Activated B cell treated with CpG ODN at 0.5 μM for 24 hours (primary cell): ENCODE results near the gene NDC1. TPM values are rescaled to one million over a fixed set of nuclear protein-coding genes. Genes with fewer than 3 reads are reported as not detected.

Experiments
- ATAC-seq: fragments of 200-7000 bp; cut with Tn5 transposase; one replicate; pipeline ENCODE4 v1.10.0; 2021; ENCODE audit warnings: low read depth, mild to moderate bottlenecking, moderate library complexity
- CTCF ChIA-PET: fragments of 350-600 bp; sonication (Branson Sonifier 250); formaldehyde crosslinking; loops from one replicate; lab custom pipeline; 2021; ENCODE audit warnings: antibody characterized with exemption; lab: Charles Lee
- POLR2A ChIA-PET: fragments of 350-600 bp; sonication (Branson Sonifier 250); formaldehyde crosslinking; loops from one replicate; lab custom pipeline; 2021; ENCODE audit warnings: antibody characterized with exemption; lab: Charles Lee
- DNase-seq: peaks from one replicate; pipeline ENCODE4 v3.0.0; 2022
- H3K27ac Mint-ChIP-seq: one replicate; pipeline ENCODE4 v1.8.0; 2020; ENCODE audit warnings: mixed read lengths
- H3K27me3 Mint-ChIP-seq: one replicate; pipeline ENCODE4 v1.8.0; 2021; ENCODE audit warnings: mixed read lengths
- H3K36me3 Mint-ChIP-seq: one replicate; pipeline ENCODE4 v1.8.0; 2021; ENCODE audit warnings: low read depth, mixed read lengths
- H3K4me1 Mint-ChIP-seq: one replicate; pipeline ENCODE4 v1.8.0; 2021; ENCODE audit warnings: mixed read lengths
- H3K4me3 Mint-ChIP-seq: one replicate; pipeline ENCODE4 v1.8.0; 2020; ENCODE audit warnings: mild to moderate bottlenecking, mixed read lengths
- H3K9me3 Mint-ChIP-seq: one replicate; pipeline ENCODE4 v1.8.0; 2020; ENCODE audit warnings: mixed read lengths
- CTCF ChIP-seq: fragments of 200-600 bp; IDR thresholded peaks from one replicate; pipeline ENCODE4 v1.8.0; 2022; ENCODE audit warnings: antibody characterized with exemption, mild to moderate bottlenecking
- intact Hi-C: fragments of 100-400 bp; cut with micrococcal nuclease; formaldehyde crosslinking; loops from one replicate; pipeline ENCODE4 v1.15.1; 2024
- total RNA-seq: library from RNA; stranded (reverse); gene quantifications from 2 replicates; pipeline ENCODE4 v1.2.3, GENCODE V29; 2022

The NDC1 gene
- total RNA-seq, 1 donor from 2014 or later = 10.6 TPM

- ATAC-seq (no peak), DNase-seq (no peak)
- no peak for TF ChIP-seq CTCF
- no peak overlapping the region for H3K4me3 Mint-ChIP-seq
- H3K27ac Mint-ChIP-seq = no peak overlapping the region
- CTCF ChIA-PET = no interaction called here
- intact Hi-C loops = no loop called here
- H3K4me1 Mint-ChIP-seq = no peaks in the 10 kb centered on the region
- H3K9me3 Mint-ChIP-seq = no peaks in the 10 kb centered on the region
- no peaks in the 10 kb centered on the region for H3K36me3 Mint-ChIP-seq
- POLR2A ChIA-PET = no interaction called here
- H3K27me3 Mint-ChIP-seq = peaks cover 9% of the 10 kb centered on the region
Observed at GRCh38 chr1:53722025-53722424, 116.1 kb downstream of the NDC1 start.

- no peak overlapping the region for H3K27ac Mint-ChIP-seq
- no peaks in the 10 kb centered on the region for H3K4me1 Mint-ChIP-seq
- H3K36me3 Mint-ChIP-seq = no peaks in the 10 kb centered on the region
- H3K4me3 Mint-ChIP-seq = no peak overlapping the region
- intact Hi-C loops = no loop called here
- TF ChIP-seq CTCF = no peak
- peaks cover 9% of the 10 kb centered on the region for H3K27me3 Mint-ChIP-seq
- ChIA-PET POLR2A (no interaction called here), CTCF (no interaction called here)
- no peak for DNase-seq
- no peaks in the 10 kb centered on the region for H3K9me3 Mint-ChIP-seq
- ATAC-seq = no peak
Observed at GRCh38 chr1:53721088-53721487, 117.0 kb downstream of the NDC1 start.

GRCh38 chr1:53719469-53719868 lies 118.6 kb downstream of the NDC1 start:
- intact Hi-C loops = no loop called here
- H3K36me3 Mint-ChIP-seq = no peaks in the 10 kb centered on the region
- H3K9me3 Mint-ChIP-seq = no peaks in the 10 kb centered on the region
- ChIA-PET CTCF (no interaction called here), POLR2A (no interaction called here)
- H3K4me3 Mint-ChIP-seq = no peak overlapping the region
- H3K4me1 Mint-ChIP-seq = no peaks in the 10 kb centered on the region
- DNase-seq (no peak), ATAC-seq (no peak)
- TF ChIP-seq CTCF = no peak
- H3K27ac Mint-ChIP-seq = no peak overlapping the region
- H3K27me3 Mint-ChIP-seq = peaks cover 1% of the 10 kb centered on the region

GRCh38 chr1:53718443-53718842 lies 119.7 kb downstream of the NDC1 start:
- Mint-ChIP-seq H3K4me3 (no peak overlapping the region), H3K36me3 (no peaks in the 10 kb centered on the region), H3K4me1 (no peaks in the 10 kb centered on the region), H3K27me3 (peaks cover 1% of the 10 kb centered on the region), H3K27ac (no peak overlapping the region), H3K9me3 (no peaks in the 10 kb centered on the region)
- no peak for TF ChIP-seq CTCF
- intact Hi-C loops = no loop called here
- no peak for ATAC-seq
- CTCF ChIA-PET = no interaction called here
- DNase-seq = no peak
- POLR2A ChIA-PET = no interaction called here

- no peak for DNase-seq
- ATAC-seq = no peak
- no peaks in the 10 kb centered on the region for H3K36me3 Mint-ChIP-seq
- intact Hi-C loops = no loop called here
- POLR2A ChIA-PET = no interaction called here
- H3K27ac Mint-ChIP-seq = no peak overlapping the region
- no peaks in the 10 kb centered on the region for H3K4me1 Mint-ChIP-seq
- H3K9me3 Mint-ChIP-seq = no peaks in the 10 kb centered on the region
- peaks cover 1% of the 10 kb centered on the region for H3K27me3 Mint-ChIP-seq
- no peak overlapping the region for H3K4me3 Mint-ChIP-seq
- CTCF ChIA-PET = no interaction called here
- TF ChIP-seq CTCF = no peak
Observed at GRCh38 chr1:53717025-53717804, 120.9 kb downstream of the NDC1 start.
